Lower leg skin (tissue), 3 donors: ENCODE results near the gene PHF21A.

Experiments
- CTCF ChIP-seq, 3 donors: fragments of 450-650 bp; IDR thresholded peaks; one replicate each; pipeline ENCODE4 v1.5.1; 2016; ENCODE audit warnings: antibody characterized with exemption in 3 of 3, mild to moderate bottlenecking in 3 of 3, moderate library complexity in 2 of 3
- POLR2A ChIP-seq, 2 donors: fragments of 450-650 bp; IDR thresholded peaks; one replicate each; pipeline ENCODE4 v1.6.1; 2016 to 2017; ENCODE audit warnings: antibody characterized with exemption in 2 of 2, mild to moderate bottlenecking in 1 of 2, moderate library complexity in 1 of 2

- TF ChIP-seq POLR2A (IDR thresholded peaks at IDR 0.05) = no peak
- no peak for TF ChIP-seq CTCF (IDR thresholded peaks at IDR 0.05)
Measured at GRCh38 chr11:46119352-46120216, 1.7 kb downstream of the PHF21A start.
